Measurements from ENCODE around the gene ADCY10.
"Not testable (repeated sequence)": the region's sequence is repeated elsewhere in the genome, so short reads cannot be mapped to it uniquely, and the experiment has no call there.

ADCY10 gene, protein sequence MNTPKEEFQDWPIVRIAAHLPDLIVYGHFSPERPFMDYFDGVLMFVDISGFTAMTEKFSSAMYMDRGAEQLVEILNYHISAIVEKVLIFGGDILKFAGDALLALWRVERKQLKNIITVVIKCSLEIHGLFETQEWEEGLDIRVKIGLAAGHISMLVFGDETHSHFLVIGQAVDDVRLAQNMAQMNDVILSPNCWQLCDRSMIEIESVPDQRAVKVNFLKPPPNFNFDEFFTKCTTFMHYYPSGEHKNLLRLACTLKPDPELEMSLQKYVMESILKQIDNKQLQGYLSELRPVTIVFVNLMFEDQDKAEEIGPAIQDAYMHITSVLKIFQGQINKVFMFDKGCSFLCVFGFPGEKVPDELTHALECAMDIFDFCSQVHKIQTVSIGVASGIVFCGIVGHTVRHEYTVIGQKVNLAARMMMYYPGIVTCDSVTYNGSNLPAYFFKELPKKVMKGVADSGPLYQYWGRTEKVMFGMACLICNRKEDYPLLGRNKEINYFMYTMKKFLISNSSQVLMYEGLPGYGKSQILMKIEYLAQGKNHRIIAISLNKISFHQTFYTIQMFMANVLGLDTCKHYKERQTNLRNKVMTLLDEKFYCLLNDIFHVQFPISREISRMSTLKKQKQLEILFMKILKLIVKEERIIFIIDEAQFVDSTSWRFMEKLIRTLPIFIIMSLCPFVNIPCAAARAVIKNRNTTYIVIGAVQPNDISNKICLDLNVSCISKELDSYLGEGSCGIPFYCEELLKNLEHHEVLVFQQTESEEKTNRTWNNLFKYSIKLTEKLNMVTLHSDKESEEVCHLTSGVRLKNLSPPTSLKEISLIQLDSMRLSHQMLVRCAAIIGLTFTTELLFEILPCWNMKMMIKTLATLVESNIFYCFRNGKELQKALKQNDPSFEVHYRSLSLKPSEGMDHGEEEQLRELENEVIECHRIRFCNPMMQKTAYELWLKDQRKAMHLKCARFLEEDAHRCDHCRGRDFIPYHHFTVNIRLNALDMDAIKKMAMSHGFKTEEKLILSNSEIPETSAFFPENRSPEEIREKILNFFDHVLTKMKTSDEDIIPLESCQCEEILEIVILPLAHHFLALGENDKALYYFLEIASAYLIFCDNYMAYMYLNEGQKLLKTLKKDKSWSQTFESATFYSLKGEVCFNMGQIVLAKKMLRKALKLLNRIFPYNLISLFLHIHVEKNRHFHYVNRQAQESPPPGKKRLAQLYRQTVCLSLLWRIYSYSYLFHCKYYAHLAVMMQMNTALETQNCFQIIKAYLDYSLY (N-terminal part only)

DNA sequence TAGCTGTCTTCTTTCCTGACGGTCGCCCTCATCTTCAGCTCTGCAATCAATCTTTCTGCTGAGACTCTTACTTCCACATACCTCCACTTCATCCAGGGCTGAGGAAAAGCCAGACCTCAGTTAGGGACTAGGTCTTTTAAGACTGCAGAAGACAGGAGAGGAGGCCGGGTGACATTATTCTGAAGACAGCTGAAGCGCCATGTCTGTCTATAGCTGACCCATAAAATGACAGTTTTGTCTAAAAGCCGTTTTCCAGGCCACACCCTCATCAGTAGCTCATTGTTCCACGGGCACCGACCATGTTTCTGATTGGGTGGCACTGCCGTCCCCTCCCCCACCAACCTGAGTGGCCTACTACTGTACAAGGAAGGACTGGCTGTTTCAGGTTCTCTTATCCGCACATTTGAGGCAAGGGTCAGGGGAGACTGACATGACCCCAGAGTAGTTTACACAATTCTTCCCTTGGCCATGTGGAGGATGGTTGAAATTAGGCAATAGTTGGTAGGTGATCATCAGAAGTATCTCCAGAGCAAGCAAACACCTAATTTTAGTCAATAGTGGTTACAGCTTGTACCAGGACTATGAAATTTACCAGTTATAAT, at the start of gene ADCY10:
Gene ADCY10, minus strand, starts transcription at position 240 of the 602 bp plus-strand sequence. CDS start 8,994 bp downstream, outside the sequence.
- DNase-seq, result no peak

DNA sequence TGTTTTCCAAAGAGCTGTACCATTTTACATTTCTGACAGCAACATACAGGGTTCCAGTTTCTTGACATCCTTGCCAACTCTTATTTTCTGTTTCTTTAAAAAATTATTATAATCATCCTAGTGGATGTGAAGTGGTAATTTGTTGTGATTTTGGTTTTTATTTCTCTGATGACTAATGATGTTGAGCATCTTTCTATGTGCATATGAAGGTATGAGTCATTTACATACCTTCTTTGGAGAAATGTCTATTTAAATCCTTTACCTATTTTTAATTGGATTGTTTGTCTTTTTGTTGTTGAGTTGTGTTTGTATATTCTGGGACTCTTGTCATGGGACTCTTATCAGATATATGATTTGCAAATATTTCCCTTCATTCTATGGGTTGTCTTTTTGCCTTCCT, 43.8 kb upstream of the ADCY10 start:
- DNase-seq, result no peak

DNA sequence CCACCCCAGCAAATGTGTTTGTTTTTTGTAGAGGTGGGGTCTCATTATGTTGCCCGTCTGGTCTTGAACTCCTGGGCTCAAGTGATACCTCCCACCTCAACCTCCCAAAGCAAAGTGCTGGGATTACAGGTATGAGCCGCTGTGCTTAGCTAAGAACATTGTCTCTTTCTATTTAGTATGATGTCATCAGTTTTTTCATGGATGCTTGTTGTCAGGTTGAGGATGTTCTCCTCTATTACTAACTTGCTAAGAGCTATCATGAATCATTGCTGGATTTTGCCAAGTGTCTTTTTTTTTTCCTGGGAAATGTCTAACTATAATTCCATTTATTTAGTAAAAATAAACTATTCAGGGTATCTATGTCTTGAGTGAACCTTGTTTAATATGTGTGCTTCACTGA, 42.0 kb upstream of the ADCY10 start:
- DNase-seq, result no peak

DNA sequence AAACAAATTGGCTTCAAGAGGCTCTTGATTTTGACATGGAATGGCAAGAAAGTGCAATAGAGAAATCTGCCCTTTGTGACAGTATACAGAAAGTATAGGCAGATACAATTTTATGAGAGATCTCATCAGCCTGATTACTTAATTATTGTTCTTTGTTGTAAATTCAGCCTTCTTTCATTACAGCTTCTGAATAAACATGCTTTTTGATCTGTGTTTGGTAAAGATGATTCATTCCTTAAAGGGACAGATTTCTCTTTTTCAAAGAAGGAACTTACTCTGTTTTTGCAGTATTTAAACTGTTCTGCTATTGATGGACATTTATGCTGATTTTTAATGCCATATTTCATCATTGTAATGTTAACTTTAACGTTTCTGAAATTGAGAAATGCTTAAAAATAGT, 36.6 kb upstream of the ADCY10 start:
- no peak for DNase-seq

DNA sequence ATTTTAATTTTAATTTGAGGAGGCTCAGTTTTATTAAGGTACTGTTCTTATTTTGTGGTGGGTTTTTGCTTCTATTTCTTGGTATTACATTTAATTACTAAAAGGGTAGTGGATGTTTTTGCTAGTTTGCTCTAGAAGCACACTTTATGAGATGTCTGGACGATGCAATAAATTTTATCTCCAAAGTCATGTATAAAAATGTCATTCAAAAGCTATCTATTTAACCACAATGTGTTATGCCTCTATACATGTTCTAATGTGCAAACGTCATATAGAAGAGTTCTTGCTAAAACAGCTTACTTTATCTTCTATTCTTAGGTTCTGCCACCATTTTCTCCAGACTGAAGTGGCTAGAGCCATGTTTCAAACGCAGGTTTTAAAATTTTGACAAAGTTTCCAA, 35.9 kb upstream of the ADCY10 start:
- no peak for DNase-seq

DNA sequence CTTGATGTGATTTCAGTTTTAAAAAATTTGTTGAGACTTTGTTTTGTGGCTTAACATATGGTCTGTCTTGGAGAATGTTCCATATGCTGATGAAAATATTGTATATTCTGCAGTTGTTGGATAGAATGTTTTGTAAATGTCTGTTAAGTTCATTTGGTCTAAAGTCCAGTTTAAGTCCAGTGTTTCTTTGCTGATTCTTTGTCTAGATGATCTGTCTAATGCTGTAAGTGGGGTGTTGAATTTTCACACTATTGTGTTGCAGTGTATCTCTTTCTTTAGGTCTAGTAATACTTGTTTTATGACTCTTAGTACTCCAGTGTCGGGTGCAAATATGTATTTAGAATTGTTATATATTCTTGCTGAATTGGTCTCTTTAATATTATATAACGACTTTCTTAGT, 33.8 kb upstream of the ADCY10 start:
- DNase-seq, result no peak

DNA sequence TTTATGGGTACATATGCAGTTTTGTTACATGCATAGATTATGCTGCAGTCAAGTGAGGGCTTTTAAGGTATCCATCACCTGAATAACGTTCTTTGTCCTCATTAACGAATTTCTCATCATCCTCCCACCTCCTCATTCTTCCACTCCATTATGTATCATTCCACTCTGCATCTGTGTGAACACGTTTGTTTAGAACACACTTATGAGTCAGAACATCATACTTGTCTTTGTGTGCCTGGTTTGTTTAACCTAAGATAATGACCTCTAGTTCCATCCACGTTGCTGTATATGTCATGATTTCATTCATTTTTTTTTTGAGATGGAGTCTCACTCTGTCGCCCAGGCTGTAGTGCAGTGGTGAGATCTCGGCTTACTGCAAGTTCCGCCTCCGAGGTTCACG, 29.6 kb upstream of the ADCY10 start:
- no peak for DNase-seq

DNA sequence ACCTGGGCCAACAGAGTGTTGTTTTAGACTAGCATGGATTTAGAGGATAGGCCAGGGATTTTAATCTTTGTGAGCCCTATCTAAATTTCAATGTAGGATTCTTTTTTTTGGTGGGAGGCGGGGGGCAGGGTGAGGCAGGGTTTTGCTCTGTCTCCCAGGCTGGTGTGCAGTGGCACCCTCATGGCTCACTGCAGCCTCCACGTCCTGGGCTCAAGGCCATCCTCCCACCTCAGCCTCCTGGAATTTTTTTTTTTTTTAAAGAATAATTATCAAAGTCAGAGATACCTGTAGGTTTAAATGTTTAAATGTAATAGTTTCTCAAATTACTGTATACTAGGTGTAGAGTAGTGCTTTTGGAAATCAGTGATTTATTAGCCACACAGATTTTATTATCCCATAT, 26.3 kb upstream of the ADCY10 start:
- DNase-seq, result no peak

DNA sequence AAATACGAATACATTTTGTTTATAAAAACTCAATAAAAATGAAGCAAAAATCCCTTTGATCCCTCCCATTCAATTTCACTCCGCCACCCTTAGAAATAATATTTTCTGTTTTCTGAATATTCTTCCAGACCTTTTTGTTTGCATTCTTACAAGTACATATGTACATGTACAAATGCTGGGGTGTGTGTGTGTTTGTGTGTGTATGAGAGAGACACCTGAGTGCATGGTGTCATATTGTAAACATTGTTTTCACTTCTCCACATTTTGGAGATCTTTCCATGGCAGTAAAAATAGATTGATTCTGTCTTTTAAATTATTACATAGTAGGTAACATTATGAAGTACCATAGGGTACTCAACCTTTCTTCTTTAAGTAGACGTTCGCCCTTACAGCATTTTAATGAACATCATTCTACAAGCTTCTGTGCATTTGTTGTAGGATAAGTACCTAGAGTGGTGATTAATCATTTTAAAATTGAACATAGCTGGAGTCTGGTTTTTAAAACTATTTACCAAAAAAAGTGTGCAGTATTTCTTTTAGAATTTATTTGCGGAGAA, 24.2 kb upstream of the ADCY10 start:
- DNase-seq, result no peak

DNA sequence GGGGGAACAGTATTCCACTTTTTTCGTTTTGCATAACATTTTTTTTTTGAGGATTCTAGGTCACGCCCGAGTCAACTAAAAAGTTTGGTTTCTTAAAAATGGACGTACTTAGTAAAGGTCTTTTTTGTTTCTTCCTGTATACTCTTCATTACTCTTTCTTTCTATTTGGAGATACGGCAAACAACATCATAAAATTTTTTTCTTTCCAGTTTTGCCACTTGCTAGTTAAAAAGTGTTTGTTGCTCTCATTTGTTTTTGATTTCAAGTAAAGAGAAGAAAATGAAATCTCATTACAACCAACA, 23.7 kb upstream of the ADCY10 start:
- DNase-seq, result no peak

DNA sequence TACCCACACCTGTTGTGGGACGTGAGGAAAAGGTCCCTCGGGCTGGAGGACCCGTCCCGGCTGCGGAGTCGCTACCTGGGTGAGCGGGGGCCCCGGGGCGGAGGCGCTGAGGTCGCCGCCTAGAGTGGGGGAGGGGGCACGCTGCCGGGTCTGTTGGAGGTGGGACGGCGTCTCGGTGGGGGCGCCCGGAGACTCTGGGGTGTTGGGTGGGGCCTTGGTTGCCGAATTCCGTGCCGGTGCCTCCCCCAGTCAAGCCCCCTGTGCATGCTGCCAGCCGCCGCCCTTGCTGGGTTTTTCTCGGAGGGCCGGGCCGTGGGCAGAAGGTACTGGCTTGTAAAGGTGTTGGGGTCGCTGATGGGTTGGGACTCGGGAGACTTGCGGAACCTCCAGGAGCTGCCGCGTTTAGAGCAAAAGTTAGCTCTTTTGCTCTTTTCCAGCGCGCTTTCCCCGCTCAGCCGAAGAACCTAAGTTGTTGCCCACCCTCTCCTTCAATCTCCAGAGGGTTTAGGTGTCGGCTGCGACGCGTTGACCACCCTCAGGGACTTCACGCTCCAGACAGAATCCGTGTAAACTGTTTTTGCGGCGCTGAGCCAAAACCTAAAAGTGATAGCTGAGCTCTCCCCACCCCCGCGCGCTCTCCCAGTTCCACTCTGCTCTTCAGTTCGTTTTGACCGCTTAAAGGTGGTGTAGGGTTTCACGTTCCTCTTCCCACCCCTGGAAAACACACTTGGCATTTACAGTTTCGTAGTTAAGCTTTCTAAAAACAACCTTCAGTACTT, 23.2 kb upstream of the ADCY10 start, which contains the start of gene MPC2:
Gene MPC2, minus strand, starts transcription at position 143 of the 779 bp plus-strand sequence. CDS start 1,231 bp downstream, outside the sequence.
- DNase-seq, result peak; percentile 45

DNA sequence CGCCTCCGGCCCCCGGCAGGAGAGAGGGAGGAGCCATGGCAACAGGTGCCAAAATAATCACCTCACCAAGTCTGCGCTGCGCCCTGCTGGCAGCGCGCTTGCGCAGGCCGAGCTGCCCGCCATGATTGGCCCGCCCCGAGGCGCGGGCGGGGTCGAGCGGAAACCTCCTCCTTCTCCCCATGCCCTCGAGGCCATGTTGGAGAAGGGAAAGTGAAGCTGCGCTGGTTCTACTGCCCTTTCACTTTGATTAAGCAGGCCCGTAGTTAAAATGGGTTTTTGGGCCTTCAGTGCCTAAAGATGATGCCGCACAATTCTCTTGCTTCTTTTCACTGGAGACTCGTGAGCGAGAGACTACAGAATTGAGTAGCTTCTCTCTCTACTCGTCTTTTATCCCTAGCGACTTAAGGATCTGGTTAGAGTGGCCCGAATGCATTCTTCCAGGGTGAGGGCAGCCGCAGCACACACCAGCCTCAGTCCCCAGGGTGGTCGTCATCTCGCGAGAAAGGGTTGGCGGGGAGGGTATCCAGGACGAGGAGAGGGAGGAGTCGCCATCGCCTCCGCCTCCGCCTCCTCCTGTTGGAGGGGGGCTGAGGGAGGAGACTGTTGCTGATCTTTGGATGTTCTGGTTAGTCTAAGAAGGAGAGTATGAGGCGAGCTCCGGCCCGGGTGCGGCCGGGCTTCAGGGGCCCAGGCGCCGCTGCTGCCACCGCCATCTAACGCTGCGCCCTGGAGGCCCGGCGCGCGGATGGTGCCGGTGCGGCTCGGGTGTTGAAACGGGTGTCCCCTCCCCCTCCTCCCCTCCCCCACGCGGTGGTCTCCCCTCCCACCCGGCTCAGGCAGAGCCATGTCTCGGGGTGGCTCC, 22.4 kb upstream of the ADCY10 start, which contains the start of gene DCAF6:
Gene DCAF6, plus strand, starts transcription at position 616 of the 862 bp plus-strand sequence. Its CDS starts 229 bp downstream, at position 845.
- peak; percentile 96 for DNase-seq

DNA sequence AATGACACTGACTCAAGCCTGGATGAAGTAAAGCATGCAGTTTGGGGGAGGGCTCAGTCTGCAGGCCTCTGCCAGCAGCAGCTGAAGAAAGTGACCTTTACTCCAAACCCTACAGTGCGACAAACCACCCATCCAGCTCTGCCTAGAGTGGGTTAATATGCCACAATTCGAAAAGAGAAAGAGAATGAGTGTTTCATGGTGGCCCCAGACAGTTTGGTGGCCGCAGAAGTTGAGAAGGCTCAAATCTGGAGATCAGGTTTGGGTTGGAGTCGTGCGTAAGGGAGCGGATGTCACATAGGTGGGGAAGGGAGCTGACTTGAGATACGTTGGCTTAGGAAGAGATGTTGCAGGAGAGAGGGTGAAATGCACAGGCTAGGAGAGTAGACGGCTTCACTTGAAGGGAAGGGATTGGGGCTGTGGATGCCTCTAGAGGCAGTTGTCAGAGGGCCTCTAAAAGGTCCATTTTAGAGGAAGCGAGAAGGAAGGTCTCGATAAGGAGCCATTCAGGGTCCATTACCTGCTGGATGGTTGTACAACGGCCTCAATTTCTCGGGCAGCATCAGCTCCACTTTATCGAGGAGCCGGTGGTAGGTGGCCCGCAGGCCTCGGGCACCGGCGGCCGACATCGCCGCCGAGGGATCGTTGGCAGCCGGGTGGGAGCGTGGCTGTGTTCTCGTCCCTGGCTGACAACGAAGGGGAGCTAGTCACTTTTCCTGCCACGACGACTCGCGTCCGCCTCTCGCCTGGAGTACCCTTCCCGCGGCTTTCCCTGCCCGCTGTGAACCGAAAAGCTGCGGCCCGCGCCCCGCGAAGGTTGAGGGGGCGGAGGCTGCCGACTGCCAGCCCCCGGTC, 21.5 kb upstream of the ADCY10 start:
- DNase-seq, result peak; percentile 31

DNA sequence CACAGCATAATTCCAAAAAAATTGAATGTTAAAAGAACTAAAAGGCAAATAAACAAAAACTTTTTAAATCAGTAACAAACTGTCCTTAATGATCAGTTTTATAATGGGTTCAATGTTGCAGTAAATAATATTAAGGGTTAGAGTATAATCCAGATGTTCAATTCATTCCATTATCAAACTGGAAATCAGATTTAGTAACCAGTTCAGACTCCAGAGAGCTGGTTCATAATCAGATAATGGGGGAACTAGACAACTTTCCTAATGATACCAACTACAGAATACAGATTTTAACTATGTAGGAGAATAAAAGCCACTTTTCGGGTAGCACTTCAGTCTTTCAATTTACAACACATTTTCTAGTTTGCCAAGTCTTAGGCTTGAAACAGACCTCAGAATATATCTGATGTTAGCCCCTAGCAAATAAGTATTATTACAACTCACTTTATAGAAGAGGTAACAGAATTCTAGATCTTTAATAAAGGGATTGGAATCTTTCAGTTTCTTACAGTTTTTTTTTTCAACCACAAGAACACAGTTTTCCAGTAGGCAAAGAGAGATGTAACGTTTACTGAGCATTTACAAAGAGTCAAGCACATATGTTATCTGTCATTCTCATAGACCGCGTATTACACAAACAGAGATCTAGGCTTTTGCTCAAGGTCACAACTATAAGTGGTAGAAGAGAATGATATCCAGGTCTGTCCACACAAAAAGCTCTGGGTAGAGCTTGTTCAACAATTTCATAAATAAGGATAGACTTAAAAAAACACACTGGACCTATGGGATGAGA, 20.7 kb upstream of the ADCY10 start:
- DNase-seq, result no peak

DNA sequence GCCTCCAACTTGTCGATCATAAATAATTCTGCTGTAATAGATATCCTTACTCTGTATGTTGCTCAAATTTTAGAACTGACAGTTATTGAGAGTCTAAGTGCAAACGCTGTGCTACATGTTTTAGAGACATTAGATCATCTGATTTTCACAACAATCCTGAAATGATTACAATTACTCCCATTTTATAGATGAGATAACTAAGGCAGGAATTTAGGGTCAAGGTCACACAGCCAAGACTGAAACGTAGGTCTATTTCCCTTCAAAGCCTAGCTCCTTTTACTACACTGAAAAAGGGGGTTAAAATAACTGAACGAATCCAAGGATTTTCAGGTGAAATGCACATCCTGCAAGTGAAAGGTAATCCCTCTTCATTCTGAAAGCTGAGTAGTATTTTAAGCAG, 19.9 kb upstream of the ADCY10 start:
- no peak for DNase-seq

DNA sequence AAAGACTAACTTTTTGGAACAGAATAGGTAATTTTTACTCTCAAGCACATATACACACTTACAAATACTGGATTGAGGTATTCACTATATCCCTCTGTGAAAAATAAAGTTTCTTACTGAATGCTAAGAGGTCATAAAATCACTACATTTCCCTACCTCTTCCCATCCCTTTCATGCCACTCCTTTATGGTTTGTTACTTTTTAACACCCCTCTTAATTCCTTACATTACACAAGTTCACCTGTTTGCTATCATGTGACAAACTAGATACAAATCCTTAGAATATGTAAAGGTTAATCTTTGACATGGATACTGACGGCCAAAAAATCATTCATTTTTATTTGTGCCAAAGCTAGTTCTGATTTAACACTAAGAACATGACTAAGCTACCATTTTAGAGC, 15.8 kb upstream of the ADCY10 start:
- DNase-seq, result no peak

DNA sequence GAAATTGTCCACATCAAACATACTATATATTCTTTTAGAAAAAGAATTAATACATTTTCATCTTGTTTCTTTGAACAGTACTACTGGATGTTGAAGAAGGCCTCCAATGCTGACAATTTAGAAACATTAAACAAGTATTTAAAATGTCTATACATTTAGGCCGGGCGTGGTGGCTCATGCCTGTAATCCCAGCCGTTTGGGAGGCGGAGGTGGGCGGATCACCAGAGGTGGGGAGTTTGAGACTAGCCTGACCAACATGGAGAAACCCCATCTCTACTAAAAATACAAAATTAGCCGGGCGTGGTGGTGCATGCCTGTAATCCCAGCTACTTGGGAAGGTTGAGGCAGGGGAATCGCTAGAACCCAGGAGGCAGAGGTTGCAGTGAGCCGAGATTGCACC, 15.0 kb upstream of the ADCY10 start:
- not testable (repeated sequence) for DNase-seq

DNA sequence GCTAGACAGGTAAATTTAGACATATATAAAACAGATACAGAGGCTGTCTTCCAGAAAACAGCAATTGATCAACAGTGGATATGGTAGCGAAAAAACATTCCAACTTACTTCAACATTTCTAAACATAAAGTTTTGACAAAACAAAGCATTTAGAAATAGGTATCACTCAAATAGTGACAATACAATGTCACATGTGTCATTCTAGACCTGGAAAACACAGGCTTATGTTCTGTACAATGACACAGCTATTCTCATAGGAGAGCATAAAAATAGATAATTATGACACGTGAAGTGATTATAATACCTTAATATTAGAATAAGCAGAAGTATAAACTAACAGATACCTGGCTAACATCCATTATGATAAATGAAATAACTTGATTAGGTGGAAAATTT, 14.5 kb upstream of the ADCY10 start:
- DNase-seq, result no peak
